OCI-LY1 (cell line): ENCODE measurements around the gene HID1.

Source experiments
- H2AFZ ChIP-seq: fragments of 200-600 bp; sonication (generic), shearing (Covaris generic); 2 replicates; pipeline ENCODE4 v1.6.0; 2014; ENCODE audit warnings: antibody characterized with exemption, mild to moderate bottlenecking, low read length
- H3F3A ChIP-seq: fragments of 200-600 bp; sonication (generic), shearing (Covaris generic); 2 replicates; pipeline ENCODE4 v1.6.0; 2014; ENCODE audit warnings: mild to moderate bottlenecking, antibody characterized with exemption, low read length, moderate library complexity; ENCODE audit not compliant: insufficient read depth
- H3K27ac ChIP-seq: fragments of 200-600 bp; sonication (generic); 2 replicates; pipeline ENCODE4 v1.5.1; 2014; ENCODE audit warnings: low read length, mixed run types, mild to moderate bottlenecking, low read depth; ENCODE audit not compliant: poor library complexity, severe bottlenecking
- H3K27me3 ChIP-seq: fragments of 200-600 bp; sonication (generic); 2 replicates; pipeline ENCODE4 v1.6.0; 2014; ENCODE audit warnings: antibody characterized with exemption, mild to moderate bottlenecking, low read length, moderate library complexity; ENCODE audit not compliant: insufficient read depth
- H3K36me3 ChIP-seq: fragments of 200-600 bp; sonication (generic); 2 replicates; pipeline ENCODE4 v1.6.1; 2014; ENCODE audit warnings: mild to moderate bottlenecking, antibody characterized with exemption, low read length, moderate library complexity, mixed read lengths; ENCODE audit not compliant: insufficient read depth
- H3K4me1 ChIP-seq: fragments of 200-600 bp; sonication (generic); 2 replicates; pipeline ENCODE4 v1.5.1; 2014; ENCODE audit warnings: mild to moderate bottlenecking, low read length, moderate library complexity; ENCODE audit not compliant: insufficient read depth, severe bottlenecking
- H3K4me2 ChIP-seq: fragments of 200-600 bp; sonication (generic), shearing (Covaris generic); 2 replicates; pipeline ENCODE4 v1.6.1; 2014; ENCODE audit warnings: low read length
- H3K4me3 ChIP-seq: fragments of 200-600 bp; sonication (generic); 2 replicates; pipeline ENCODE4 v1.5.1; 2014; ENCODE audit warnings: low read length, low read depth, mild to moderate bottlenecking, mixed read lengths; ENCODE audit not compliant: poor library complexity, severe bottlenecking
- H3K79me2 ChIP-seq: fragments of 200-600 bp; shearing (Covaris generic); 2 replicates; pipeline ENCODE4 v1.6.1; 2016; ENCODE audit warnings: mixed run types, low read length, mixed read lengths; ENCODE audit not compliant: insufficient read depth
- H3K9ac ChIP-seq: fragments of 200-600 bp; sonication (generic), shearing (Covaris generic); 2 replicates; pipeline ENCODE4 v1.6.1; 2014; ENCODE audit warnings: mild to moderate bottlenecking, low read length, mixed read lengths
- H3K9me2 ChIP-seq: fragments of 200-600 bp; sonication (generic), shearing (Covaris generic); 2 replicates; pipeline ENCODE4 v1.6.1; 2014; ENCODE audit warnings: low read depth, mild to moderate bottlenecking, low read length, mixed read lengths
- H3K9me3 ChIP-seq: fragments of 200-600 bp; shearing (Covaris generic); 2 replicates; pipeline ENCODE4 v1.6.1; 2014; ENCODE audit warnings: low read length, mixed read lengths
- H4K20me1 ChIP-seq: fragments of 200-600 bp; sonication (generic), shearing (Covaris generic); 2 replicates; pipeline ENCODE4 v1.6.0; 2016; ENCODE audit warnings: mild to moderate bottlenecking, low read length; ENCODE audit not compliant: insufficient read depth
- EZH2 ChIP-seq: fragments of 200-600 bp; sonication (generic), shearing (Covaris generic); IDR thresholded peaks from 2 replicates; pipeline ENCODE4 v1.8.0; 2017; ENCODE audit warnings: borderline replicate concordance, mixed run types, mild to moderate bottlenecking, antibody characterized with exemption, low read length, moderate library complexity, mixed read lengths
- TF ChIP-seq, protein P1 (sequence below): fragments of 200-600 bp; sonication (generic), shearing (Covaris generic); IDR thresholded peaks from 2 replicates; pipeline ENCODE4 v1.5.1; 2017; ENCODE audit warnings: mild to moderate bottlenecking, antibody characterized with exemption, low read length, moderate library complexity, mixed read lengths

Gene HID1

DNA sequence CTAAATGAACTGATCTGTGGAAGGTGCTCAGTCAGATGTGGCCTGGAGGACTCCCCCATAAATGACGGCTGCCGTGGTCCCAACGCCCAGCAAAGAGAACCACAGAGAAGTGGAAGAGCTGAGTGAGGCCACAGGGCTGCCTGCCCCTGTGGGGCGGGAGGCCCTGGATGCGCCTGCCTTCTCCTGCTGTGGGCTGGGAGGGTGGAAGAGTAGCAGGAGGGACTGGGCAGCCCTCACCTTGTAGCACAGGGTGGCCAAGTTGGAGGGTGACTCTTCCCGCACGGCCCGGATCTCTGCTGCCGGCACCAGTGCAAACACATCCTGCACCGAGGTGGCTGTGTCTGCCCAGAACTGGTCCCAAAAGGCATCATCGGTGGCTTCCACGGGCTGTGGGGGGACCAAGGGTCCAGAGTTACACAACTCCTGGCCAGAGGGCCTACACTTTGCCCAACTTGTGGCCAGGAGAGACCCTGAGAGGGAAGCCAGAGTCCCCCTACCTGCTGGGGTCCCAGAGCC, 8.3 kb downstream of the HID1 start:
- H3K27ac ChIP-seq, result no peak overlapping the region
- no peak overlapping the region for H3K9ac ChIP-seq
- no peaks in the 10 kb centered on the region for H3K36me3 ChIP-seq
- no peaks in the 10 kb centered on the region; the same call in 1 of the 2 replicates for H3K27me3 ChIP-seq
- H3K9me3 ChIP-seq, result no peaks in the 10 kb centered on the region
- no peak overlapping the region for H3K4me3 ChIP-seq
- no peak overlapping the region for H3K4me2 ChIP-seq
- H4K20me1 ChIP-seq, result no peaks in the 10 kb centered on the region
- TF ChIP-seq, protein P1, sequence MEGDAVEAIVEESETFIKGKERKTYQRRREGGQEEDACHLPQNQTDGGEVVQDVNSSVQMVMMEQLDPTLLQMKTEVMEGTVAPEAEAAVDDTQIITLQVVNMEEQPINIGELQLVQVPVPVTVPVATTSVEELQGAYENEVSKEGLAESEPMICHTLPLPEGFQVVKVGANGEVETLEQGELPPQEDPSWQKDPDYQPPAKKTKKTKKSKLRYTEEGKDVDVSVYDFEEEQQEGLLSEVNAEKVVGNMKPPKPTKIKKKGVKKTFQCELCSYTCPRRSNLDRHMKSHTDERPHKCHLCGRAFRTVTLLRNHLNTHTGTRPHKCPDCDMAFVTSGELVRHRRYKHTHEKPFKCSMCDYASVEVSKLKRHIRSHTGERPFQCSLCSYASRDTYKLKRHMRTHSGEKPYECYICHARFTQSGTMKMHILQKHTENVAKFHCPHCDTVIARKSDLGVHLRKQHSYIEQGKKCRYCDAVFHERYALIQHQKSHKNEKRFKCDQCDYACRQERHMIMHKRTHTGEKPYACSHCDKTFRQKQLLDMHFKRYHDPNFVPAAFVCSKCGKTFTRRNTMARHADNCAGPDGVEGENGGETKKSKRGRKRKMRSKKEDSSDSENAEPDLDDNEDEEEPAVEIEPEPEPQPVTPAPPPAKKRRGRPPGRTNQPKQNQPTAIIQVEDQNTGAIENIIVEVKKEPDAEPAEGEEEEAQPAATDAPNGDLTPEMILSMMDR, result no peak
- TF ChIP-seq EZH2, result no peak
- H3K9me2 ChIP-seq, result no peaks in the 10 kb centered on the region
- peaks cover 3% of the 10 kb centered on the region for H3K4me1 ChIP-seq
- H2AFZ ChIP-seq, result no peak overlapping the region
- no peaks in the 10 kb centered on the region for H3K79me2 ChIP-seq
- no peaks in the 10 kb centered on the region for H3F3A ChIP-seq

DNA sequence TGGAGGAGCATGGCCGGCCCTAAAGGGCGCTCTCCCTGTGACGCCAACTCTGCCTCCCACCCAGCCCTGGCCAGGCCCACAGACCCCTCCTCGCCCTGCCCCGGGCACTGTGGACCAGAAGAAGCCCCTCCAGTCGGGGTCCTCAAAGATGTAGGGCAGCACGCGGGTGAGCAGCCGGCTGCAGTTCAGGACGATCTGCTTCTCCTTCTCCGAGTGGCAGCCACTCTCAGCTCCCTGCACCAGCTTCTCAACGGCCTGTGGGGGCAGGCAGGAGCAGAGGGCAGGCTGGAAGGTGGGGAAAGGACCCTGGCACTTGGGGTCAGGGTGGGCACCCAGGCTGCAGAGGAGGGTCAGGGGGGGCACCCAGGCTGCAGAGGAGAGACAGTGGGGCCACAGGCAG, 8.9 kb downstream of the HID1 start:
- H3K4me2 ChIP-seq, result no peak overlapping the region
- no peaks in the 10 kb centered on the region for H3F3A ChIP-seq
- no peaks in the 10 kb centered on the region; the same call in 1 of the 2 replicates for H3K27me3 ChIP-seq
- no peaks in the 10 kb centered on the region for H3K79me2 ChIP-seq
- H3K9me3 ChIP-seq, result no peaks in the 10 kb centered on the region
- peaks cover 3% of the 10 kb centered on the region for H3K4me1 ChIP-seq
- TF ChIP-seq, protein P1, result peak; percentile 29; the same call in 1 of the 2 replicates
- TF ChIP-seq EZH2, result no peak
- no peaks in the 10 kb centered on the region for H3K9me2 ChIP-seq
- no peak overlapping the region for H3K4me3 ChIP-seq
- H3K27ac ChIP-seq, result no peak overlapping the region
- H4K20me1 ChIP-seq, result no peaks in the 10 kb centered on the region
- no peaks in the 10 kb centered on the region for H3K36me3 ChIP-seq
- no peak overlapping the region for H2AFZ ChIP-seq
- no peak overlapping the region for H3K9ac ChIP-seq

DNA sequence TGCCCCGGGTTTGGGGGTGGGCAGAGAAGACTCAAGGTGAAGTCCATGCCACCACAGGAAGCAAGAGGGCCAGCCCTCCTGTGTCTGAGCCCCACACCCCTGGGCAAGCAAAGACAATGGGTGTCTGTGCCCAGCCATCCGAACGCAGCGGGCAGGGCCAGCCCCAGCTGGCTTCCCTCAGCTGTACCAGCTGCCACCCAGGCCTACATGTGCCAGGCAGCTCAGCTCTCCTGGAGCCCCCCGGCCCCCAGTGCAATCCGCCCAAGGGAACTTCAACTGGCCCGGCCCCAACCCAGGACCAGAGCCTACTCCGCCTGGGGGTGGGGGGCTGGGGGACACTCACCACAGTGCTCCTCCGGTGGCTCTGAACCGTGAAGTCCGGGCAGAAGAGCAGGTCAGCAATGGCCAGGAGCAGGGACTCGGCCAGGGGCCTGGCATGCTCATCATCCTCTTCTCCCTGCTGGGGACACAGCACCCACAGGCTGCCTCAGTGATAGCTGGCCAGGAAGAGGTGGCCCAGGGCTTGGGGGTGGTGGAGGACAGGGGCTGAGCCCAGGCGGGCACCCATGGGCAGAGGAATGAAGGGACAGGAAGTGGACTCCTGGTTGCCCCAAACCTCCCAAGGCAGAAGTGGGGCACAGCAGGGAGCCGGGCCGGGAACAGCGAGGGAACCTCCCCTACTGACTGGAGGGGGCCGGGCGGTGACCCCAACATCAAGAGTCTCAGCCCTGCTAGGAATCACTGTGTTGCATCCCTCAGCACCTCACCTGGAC, 9.8 kb downstream of the HID1 start:
- no peak overlapping the region for H3K4me3 ChIP-seq
- no peaks in the 10 kb centered on the region for H3K79me2 ChIP-seq
- H3F3A ChIP-seq, result no peaks in the 10 kb centered on the region
- no peak overlapping the region for H3K9ac ChIP-seq
- H2AFZ ChIP-seq, result no peak overlapping the region
- H4K20me1 ChIP-seq, result no peaks in the 10 kb centered on the region
- no peaks in the 10 kb centered on the region; the same call in 1 of the 2 replicates for H3K27me3 ChIP-seq
- H3K4me2 ChIP-seq, result no peak overlapping the region
- no peaks in the 10 kb centered on the region for H3K9me2 ChIP-seq
- TF ChIP-seq EZH2, result no peak
- TF ChIP-seq, protein P1, result no peak
- no peaks in the 10 kb centered on the region for H3K9me3 ChIP-seq
- no peaks in the 10 kb centered on the region for H3K36me3 ChIP-seq
- H3K4me1 ChIP-seq, result peaks cover 3% of the 10 kb centered on the region
- no peak overlapping the region for H3K27ac ChIP-seq
